ENCODE results near the gene TMEM63A. TPM values are rescaled to one million over a fixed set of nuclear protein-coding genes. Genes with fewer than 3 reads are reported as not detected.

TMEM63A gene
- total RNA-seq, 1 experiment from 2014 or later = 91.7 TPM

- peaks cover 48% of the 10 kb centered on the region for H3K4me1 Mint-ChIP-seq
- H3K27me3 Mint-ChIP-seq (ENCODE audit: low read depth) = no peaks in the 10 kb centered on the region; the same call in 1 of the 2 replicates
- no peak for ATAC-seq
- ChIA-PET POLR2A (interaction anchor here (0.5 to 1.2 kb wide), 2 partner anchors 36 to 401 kb away, joined by 3 to 5 read pairs; partner anchors contain the start of gene PYCR2), CTCF (interaction anchor here (0.7 to 4.3 kb wide), 11 partner anchors 10 to 413 kb away, joined by 3 to 21 read pairs (median 6); no protein-coding TSS in a partner anchor)
- H3K9me3 Mint-ChIP-seq = no peaks in the 10 kb centered on the region
- peak overlapping the region; percentile 72; the same call in 1 of the 2 replicates for H3K27ac Mint-ChIP-seq
- H3K36me3 Mint-ChIP-seq = 0 out of 2 replicates have a peak, but pooled peaks cover 4% of the 10 kb centered on the region
- H3K4me3 Mint-ChIP-seq = peak overlapping the region; percentile 69
- DNase-seq (ENCODE audit: low spot score) = no peak
- TF ChIP-seq MXD4 (CRISPR knock-in tag; IDR thresholded peaks at IDR 0.05; ENCODE audit: borderline replicate concordance) (no peak), MAX (CRISPR knock-in tag; IDR thresholded peaks at IDR 0.05) (no peak), ZNF425 (CRISPR knock-in tag; conservative IDR thresholded peaks at IDR 0.05) (no peak), ZNF121 (CRISPR knock-in tag; IDR thresholded peaks at IDR 0.05) (0 out of 2 replicates have a peak, but pooled peaks have one; percentile 19), NR3C1 (CRISPR knock-in tag; conservative IDR thresholded peaks at IDR 0.05; ENCODE audit: low read depth) (no peak), ZNF671 (CRISPR knock-in tag; IDR thresholded peaks at IDR 0.05) (no peak), HMGXB4 (CRISPR knock-in tag; IDR thresholded peaks at IDR 0.05) (no peak), SMAD4 (CRISPR knock-in tag; IDR thresholded peaks at IDR 0.05) (no peak), CREM (CRISPR knock-in tag; IDR thresholded peaks at IDR 0.05) (no peak), ZNF232 (CRISPR knock-in tag; IDR thresholded peaks at IDR 0.05) (no peak), IRF2 (CRISPR knock-in tag; IDR thresholded peaks at IDR 0.05; ENCODE audit: borderline replicate concordance, low read depth) (no peak), TP53 (CRISPR knock-in tag; IDR thresholded peaks at IDR 0.05) (no peak), JUN (CRISPR knock-in tag; IDR thresholded peaks at IDR 0.05) (0 out of 2 replicates have a peak, but pooled peaks have one; percentile 19), AR (CRISPR knock-in tag; IDR thresholded peaks at IDR 0.05) (no peak), ZNF532 (CRISPR knock-in tag; IDR thresholded peaks at IDR 0.05; ENCODE audit: borderline replicate concordance) (no peak), RELA (CRISPR knock-in tag; IDR thresholded peaks at IDR 0.05; ENCODE audit: borderline replicate concordance) (no peak), E2F4 (CRISPR knock-in tag; IDR thresholded peaks at IDR 0.05; ENCODE audit: borderline replicate concordance, low read depth) (no peak), KAT7 (CRISPR knock-in tag; IDR thresholded peaks at IDR 0.05; ENCODE audit: borderline replicate concordance) (no peak), NR2C2 (CRISPR knock-in tag; IDR thresholded peaks at IDR 0.05) (no peak), NFYB (CRISPR knock-in tag; conservative IDR thresholded peaks at IDR 0.05; ENCODE audit: low read depth) (0 out of 2 replicates have a peak, but pooled peaks have one; percentile 8), TEAD1 (CRISPR knock-in tag; IDR thresholded peaks at IDR 0.05) (no peak), USF1 (CRISPR knock-in tag; IDR thresholded peaks at IDR 0.05) (no peak)
Observed at GRCh38 chr1:225888289-225888897, 6.2 kb upstream of the TMEM63A start.
